ENCODE measurements around the gene IRS2. TPM values are rescaled to one million over a fixed set of nuclear protein-coding genes. Genes with fewer than 3 reads are reported as not detected.

IRS2 gene
- polyA plus RNA-seq, 1 of the 3 experiments (the other 2 are of a cell fraction) = 7.0 TPM

DNA sequence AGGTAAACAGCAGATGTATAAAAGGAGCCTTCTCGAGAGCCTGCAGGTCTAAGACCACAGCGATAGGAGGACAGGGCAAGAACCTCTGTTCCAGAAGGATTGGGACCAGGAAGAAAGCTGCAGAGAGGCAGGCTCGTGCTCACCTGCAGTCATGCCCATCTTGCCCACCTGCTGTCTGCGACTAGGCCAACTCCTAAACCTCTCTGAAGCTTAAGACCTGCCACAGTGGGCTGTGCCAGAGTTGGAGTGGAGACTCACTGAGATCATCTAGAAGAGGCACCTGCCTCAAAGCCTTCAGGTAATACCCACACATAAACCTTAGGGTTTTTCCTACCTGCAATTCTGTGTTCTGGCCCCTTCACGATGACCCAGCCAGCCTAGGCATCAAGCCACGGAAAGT lies 68.7 kb downstream of the IRS2 start (continued):
- TF ChIP-seq, protein P1, sequence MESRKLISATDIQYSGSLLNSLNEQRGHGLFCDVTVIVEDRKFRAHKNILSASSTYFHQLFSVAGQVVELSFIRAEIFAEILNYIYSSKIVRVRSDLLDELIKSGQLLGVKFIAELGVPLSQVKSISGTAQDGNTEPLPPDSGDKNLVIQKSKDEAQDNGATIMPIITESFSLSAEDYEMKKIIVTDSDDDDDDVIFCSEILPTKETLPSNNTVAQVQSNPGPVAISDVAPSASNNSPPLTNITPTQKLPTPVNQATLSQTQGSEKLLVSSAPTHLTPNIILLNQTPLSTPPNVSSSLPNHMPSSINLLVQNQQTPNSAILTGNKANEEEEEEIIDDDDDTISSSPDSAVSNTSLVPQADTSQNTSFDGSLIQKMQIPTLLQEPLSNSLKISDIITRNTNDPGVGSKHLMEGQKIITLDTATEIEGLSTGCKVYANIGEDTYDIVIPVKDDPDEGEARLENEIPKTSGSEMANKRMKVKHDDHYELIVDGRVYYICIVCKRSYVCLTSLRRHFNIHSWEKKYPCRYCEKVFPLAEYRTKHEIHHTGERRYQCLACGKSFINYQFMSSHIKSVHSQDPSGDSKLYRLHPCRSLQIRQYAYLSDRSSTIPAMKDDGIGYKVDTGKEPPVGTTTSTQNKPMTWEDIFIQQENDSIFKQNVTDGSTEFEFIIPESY (IDR thresholded peaks at IDR 0.05; ENCODE audit: borderline replicate concordance, low read depth) = no peak

DNA sequence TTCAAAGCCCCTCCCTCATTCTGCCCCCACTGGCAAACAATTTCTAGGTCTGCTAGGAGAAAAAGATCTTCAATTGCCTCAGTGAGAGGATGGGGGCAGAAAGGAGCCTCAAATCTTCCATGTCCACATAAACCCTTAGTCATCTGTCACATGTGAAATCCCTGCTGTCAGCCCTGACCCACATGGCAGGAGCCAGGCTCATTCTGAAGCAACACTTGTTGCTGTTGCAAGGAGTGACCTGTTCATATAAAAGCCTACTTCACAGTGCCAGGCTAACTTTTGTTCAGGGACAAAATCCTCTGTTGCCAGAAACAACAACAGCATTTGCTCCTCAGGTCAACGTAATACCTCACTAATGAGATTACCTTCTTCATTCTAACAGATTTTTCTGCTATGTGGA lies 70.5 kb downstream of the IRS2 start:
- WGBS (ENCODE audit: low lambda C conversion rate) = 100% methylated on average over 1 of the region's 1 CpG
- Histone ChIP-seq H4K20me1 (ENCODE audit: insufficient read depth) (no peaks in the 10 kb centered on the region), H3K36me3 (replicated peaks in 1 of 2; ENCODE audit: control insufficient read depth in 1 of 2, insufficient read depth in 2 of 2, low read length in 1 of 2) (no peaks in the 10 kb centered on the region), H3K4me2 (no peak overlapping the region), H3K9me3 (no peaks in the 10 kb centered on the region), H3K27me3 (ENCODE audit: insufficient read depth) (no peaks in the 10 kb centered on the region), H3K79me2 (ENCODE audit: insufficient read depth) (no peaks in the 10 kb centered on the region), H3F3A (replicated peaks; ENCODE audit: insufficient read depth) (no peaks in the 10 kb centered on the region), H3K4me3 (ENCODE audit: low read depth in 2 of 2, low read length in 1 of 2) (no peak overlapping the region), H2AFZ (ENCODE audit: low read depth) (no peak overlapping the region), H3K4me1 (ENCODE audit: control insufficient read depth in 1 of 2, insufficient read depth in 2 of 2, low read depth in 1 of 2, low read length in 1 of 2) (peaks cover 0 to 8% of the 10 kb centered on the region in 2 experiments; a peak in 1 of 4 replicates), H3K9ac (no peak overlapping the region), H3K9me2 (no peaks in the 10 kb centered on the region), H3K27ac (ENCODE audit: low read depth in 2 of 2, low read length in 1 of 2) (no peak overlapping the region)
- POLR2A ChIA-PET = no interaction called here
- DNase-seq = no peak
- CTCF ChIA-PET = no interaction called here
- TF ChIP-seq FOSL2 (IDR thresholded peaks at IDR 0.05; ENCODE audit: borderline replicate concordance, low read depth) = no peak
- no peak for TF ChIP-seq FOXJ3 (CRISPR knock-in tag; IDR thresholded peaks at IDR 0.05)
- TF ChIP-seq GABPA (IDR thresholded peaks at IDR 0.05; ENCODE audit: low read depth) = no peak
- no peak for TF ChIP-seq NRF1 (IDR thresholded peaks at IDR 0.05; ENCODE audit: low read depth, low read length)
- TF ChIP-seq, protein P2, sequence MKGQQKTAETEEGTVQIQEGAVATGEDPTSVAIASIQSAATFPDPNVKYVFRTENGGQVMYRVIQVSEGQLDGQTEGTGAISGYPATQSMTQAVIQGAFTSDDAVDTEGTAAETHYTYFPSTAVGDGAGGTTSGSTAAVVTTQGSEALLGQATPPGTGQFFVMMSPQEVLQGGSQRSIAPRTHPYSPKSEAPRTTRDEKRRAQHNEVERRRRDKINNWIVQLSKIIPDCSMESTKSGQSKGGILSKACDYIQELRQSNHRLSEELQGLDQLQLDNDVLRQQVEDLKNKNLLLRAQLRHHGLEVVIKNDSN (IDR thresholded peaks at IDR 0.05; ENCODE audit: borderline replicate concordance, low read depth) = no peak
- TF ChIP-seq, protein P3, sequence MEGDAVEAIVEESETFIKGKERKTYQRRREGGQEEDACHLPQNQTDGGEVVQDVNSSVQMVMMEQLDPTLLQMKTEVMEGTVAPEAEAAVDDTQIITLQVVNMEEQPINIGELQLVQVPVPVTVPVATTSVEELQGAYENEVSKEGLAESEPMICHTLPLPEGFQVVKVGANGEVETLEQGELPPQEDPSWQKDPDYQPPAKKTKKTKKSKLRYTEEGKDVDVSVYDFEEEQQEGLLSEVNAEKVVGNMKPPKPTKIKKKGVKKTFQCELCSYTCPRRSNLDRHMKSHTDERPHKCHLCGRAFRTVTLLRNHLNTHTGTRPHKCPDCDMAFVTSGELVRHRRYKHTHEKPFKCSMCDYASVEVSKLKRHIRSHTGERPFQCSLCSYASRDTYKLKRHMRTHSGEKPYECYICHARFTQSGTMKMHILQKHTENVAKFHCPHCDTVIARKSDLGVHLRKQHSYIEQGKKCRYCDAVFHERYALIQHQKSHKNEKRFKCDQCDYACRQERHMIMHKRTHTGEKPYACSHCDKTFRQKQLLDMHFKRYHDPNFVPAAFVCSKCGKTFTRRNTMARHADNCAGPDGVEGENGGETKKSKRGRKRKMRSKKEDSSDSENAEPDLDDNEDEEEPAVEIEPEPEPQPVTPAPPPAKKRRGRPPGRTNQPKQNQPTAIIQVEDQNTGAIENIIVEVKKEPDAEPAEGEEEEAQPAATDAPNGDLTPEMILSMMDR (IDR thresholded peaks at IDR 0.05) = no peak
- TF ChIP-seq TEAD4 (IDR thresholded peaks at IDR 0.05; ENCODE audit: borderline replicate concordance, insufficient read depth) = no peak
- TF ChIP-seq, protein P1 (IDR thresholded peaks at IDR 0.05; ENCODE audit: borderline replicate concordance, low read depth) = no peak
- TF ChIP-seq FOXM1 (IDR thresholded peaks at IDR 0.05; ENCODE audit: low read depth) = no peak
- no peak for TF ChIP-seq TAF1 (IDR thresholded peaks at IDR 0.05; ENCODE audit: borderline replicate concordance, low read depth, low read length)
- no peak for TF ChIP-seq CHD2 (IDR thresholded peaks at IDR 0.05; ENCODE audit: low read length, partially characterized antibody)
- TF ChIP-seq, protein P4, sequence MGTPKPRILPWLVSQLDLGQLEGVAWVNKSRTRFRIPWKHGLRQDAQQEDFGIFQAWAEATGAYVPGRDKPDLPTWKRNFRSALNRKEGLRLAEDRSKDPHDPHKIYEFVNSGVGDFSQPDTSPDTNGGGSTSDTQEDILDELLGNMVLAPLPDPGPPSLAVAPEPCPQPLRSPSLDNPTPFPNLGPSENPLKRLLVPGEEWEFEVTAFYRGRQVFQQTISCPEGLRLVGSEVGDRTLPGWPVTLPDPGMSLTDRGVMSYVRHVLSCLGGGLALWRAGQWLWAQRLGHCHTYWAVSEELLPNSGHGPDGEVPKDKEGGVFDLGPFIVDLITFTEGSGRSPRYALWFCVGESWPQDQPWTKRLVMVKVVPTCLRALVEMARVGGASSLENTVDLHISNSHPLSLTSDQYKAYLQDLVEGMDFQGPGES (IDR thresholded peaks at IDR 0.05; ENCODE audit: low read depth, low read length) = no peak
- TF ChIP-seq TCF12 (IDR thresholded peaks at IDR 0.05) = no peak
- TF ChIP-seq, protein P5, sequence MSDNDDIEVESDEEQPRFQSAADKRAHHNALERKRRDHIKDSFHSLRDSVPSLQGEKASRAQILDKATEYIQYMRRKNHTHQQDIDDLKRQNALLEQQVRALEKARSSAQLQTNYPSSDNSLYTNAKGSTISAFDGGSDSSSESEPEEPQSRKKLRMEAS (IDR thresholded peaks at IDR 0.05; ENCODE audit: low read depth) = no peak
- TF ChIP-seq, protein P6, sequence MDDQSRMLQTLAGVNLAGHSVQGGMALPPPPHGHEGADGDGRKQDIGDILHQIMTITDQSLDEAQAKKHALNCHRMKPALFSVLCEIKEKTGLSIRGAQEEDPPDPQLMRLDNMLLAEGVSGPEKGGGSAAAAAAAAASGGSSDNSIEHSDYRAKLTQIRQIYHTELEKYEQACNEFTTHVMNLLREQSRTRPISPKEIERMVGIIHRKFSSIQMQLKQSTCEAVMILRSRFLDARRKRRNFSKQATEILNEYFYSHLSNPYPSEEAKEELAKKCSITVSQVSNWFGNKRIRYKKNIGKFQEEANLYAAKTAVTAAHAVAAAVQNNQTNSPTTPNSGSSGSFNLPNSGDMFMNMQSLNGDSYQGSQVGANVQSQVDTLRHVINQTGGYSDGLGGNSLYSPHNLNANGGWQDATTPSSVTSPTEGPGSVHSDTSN (IDR thresholded peaks at IDR 0.05) = no peak
- TF ChIP-seq RXRA (IDR thresholded peaks at IDR 0.05; ENCODE audit: borderline replicate concordance, low read depth) = no peak
- no peak for TF ChIP-seq NFIC (IDR thresholded peaks at IDR 0.05; ENCODE audit: borderline replicate concordance)
- no peak for TF ChIP-seq SMC3 (IDR thresholded peaks at IDR 0.05; ENCODE audit: low read depth, low read length)
- no peak for TF ChIP-seq RCOR1 (IDR thresholded peaks at IDR 0.05; ENCODE audit: low read length)

Data from SK-N-SH (cell line).